Activated CD8-positive, alpha-beta memory T cell treated with anti-CD3 and anti-CD28 coated beads, Interleukin-2, amount 50 U/mL, for 4 hours (primary cell): Measurements from ENCODE around the gene LAMB3.

Source experiments
- DNase-seq: peaks from one replicate; pipeline ENCODE4 v3.0.0-alpha.2; 2020

The LAMB3 gene

DNA sequence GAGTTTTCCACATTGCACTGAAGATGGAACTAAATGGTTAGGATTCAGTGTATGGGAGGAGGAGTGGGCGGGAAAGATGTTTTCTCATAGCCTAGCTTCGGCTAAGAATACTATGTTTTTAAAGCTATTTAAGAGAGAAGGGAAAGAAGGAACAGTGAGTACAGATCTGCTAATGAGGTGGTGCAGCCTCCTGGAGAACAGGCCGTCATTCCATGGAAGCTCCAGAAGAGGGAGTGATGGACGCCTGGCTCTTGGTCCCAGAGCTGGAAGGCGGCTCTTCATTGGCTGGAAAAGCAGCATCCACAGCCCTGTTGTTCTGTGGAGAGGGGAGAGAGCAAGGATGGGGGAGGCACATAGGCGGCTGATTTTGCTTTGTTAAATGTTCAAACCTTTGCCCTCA is 61.8 kb downstream of the LAMB3 start:
- DNase-seq = no peak

DNA sequence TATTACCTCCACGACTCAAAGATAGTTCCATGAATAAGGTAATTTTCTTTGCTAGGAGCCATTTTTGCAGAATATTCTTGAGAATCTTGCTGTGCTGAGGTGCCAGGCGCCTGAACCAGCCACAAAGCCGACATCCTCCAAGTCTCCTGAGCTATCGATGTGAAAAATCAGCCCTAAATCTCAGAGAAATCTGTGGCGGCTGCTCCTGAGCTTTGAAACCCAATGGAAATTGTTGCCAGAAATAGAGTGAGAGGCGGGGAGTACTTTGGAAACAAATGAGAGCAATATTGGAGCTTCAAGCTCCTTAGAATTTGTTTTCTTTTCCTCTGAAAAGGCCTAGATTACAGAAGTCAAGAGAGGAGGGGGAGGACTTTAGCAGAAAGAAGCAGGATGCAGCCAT is 62.4 kb downstream of the LAMB3 start:
- DNase-seq = no peak

DNA sequence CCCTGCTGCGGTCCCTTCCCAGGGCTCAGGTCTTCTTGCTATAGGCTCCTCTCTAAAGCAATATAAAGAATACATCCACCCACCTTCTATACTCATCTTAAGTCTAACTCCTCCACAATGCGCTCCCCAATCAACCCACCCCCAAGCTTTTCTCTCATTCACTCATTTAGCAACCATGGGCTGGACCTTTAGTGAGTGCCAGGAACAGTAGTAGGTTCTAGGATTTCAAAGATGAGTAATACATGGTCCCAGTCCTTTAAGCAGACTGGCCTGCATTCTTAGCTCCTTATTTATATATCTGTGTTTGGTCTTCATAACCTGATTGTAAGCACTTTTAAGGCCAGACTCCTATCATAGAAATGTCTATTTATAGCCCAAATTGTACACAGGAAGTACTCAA is 62.8 kb downstream of the LAMB3 start:
- no peak for DNase-seq

DNA sequence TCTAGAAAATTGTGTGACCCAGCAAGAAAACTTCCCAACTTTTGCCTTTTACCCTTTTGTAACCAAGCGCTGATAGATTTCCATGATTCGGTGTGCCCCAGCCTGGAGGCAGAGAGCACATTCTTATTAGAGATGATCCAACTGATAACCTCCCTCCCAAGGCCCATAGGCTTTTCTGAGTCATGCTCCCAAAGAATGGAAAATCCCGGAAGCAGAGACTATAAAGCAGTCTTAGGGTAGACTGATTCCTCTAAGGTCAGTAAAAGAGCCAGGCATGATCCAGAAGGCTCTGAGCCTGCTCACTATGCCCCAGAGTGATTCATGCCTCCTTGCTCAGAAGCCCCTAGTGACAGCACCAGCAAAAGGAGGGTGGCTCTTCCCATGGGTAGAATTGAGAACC is 64.4 kb downstream of the LAMB3 start:
- no peak for DNase-seq

DNA sequence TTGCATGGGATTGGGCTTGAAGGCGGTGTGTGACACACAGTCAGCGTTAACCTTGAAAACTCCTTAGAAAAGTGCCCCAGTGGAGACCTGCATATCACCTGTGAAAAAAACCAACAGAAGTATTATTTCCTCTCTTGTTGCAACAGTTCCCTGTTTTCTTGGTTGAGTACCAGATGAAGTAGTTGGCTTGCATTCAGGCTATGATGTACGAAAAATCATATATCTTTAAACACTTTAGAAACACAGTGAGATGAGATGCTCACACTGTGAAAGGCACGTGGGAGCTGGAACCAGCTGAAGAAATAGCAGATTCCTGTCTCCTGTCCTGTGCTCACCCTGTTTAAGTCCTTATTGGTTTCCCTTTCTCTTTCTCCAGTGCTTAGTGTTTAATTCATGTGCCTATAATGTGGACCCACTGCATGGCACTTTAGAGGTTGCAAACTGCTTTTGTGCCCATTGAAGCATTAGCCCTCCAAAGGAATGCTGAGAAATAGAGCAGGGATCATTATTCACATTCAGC is 65.9 kb downstream of the LAMB3 start:
- DNase-seq = no peak

DNA sequence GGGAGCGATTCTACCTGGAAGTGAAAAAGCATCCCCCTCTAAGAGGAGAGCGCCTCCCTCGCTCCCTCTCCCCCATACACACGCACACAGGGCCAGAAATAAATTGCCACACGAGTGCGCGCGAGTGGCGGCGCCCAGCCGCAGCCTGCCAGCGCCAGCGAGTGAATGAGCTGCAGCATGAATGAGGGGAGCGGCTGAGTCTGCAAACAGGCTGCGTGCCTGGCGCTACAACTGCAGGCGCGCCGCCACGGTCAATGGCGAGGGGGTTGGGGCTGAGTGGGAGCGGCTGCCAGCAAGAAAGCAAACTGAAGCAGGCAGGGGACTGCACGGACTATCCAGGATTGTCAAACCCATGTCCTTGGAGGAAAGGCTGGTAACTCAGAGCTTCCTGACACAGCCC is 66.6 kb downstream of the LAMB3 start:
- DNase-seq = no peak

DNA sequence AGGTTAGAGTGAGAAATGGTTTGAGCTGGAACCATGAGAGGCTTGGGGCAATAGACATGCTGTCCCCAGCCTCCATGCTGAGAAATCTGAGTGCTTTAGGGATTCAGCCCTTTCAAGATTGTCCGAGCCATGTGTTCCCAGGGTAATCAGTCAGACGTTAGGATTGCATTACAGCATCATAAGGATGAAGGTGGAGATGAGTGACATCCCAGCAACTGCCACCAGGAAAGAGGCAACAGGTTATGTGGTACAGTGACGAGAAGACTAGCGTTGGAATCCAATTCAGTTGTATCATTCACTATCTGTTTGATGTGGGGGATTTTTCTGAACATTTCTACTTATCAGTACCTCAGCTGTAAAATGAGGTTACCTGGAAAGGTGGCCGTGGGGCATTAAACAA is 67.0 kb downstream of the LAMB3 start:
- DNase-seq = no peak

DNA sequence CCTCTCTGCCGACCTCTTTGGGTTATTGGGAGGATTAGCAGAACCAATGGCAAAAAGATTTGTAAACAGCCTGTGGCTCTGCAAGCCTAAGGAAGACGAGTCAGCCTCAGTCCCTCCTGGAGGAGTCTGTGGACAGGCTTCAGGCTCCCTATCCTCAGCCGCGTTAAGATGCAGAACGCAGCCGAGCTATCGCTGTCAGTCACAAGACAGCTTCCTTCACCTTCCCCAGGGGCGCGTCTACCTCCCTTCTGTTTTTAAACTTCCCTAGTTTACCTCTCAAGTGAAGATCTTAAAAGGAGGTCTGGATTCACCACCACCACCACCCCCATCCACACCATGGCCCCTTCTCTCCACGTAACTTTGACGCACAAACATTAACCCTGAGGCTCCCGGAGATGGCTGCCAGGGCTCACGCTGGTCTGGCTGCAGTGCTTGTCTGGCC is 68.0 kb downstream of the LAMB3 start:
- DNase-seq = no peak

DNA sequence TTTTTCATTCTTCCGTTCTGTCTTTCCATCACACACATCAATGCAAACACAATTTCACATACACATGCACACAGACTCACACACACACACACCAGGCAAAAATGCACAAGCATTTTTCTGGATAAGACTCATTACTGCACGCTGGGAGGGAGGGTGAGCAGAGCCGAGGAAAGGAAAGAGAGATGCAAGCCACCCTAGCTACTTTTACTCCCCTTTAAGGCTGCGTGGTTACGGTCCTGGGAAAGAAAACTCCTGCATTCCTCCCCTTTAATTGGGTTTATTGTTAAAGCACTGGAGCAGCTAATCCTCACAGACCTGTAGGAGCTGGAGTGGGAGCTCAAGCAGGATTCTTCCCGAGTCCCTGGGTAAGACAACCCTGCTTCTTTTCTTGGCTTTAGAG is 68.8 kb downstream of the LAMB3 start, which contains the start of gene CAMK1G:
Gene CAMK1G (plus strand): TSS at position 307 of the 400 bp plus-strand sequence. CDS start 11,270 bp downstream, outside the sequence.
- no peak for DNase-seq

DNA sequence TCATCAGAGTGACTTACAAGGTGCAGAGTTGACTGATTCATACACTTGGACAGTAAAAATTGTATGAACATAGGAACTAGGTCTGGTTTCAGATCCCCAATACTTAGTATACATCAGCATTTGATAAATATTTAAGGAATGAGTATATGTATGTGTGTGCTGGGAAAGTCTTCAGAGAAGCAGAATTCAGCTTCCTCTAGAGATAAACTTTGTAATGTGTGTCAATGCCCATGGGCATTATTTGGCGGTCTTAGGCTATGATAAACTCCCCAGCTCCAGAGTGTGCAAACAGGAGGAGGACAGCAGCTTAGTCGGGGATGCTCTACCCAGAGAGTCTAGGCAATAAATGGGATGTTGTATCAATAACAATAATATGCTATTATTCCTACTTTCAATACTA is 71.6 kb downstream of the LAMB3 start:
- DNase-seq = no peak

DNA sequence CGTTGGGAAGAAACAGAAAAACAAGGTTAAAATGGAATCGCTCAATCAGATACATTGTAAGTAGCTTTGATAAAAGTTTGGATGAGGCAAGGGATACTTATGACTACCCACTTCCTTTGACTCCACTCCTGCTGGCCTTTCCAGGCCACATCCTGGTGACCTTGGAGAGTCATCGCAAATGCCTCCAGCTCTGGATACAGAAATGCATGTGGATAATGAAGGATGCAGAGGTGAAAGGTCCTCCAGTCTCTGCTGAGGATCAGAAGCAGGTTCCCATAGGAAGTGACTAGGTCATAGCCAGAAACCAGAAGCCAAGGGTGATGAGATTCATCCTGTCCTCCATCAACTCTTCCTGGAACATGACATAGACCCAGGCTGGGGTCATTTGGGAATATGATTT is 74.9 kb downstream of the LAMB3 start:
- no peak for DNase-seq

DNA sequence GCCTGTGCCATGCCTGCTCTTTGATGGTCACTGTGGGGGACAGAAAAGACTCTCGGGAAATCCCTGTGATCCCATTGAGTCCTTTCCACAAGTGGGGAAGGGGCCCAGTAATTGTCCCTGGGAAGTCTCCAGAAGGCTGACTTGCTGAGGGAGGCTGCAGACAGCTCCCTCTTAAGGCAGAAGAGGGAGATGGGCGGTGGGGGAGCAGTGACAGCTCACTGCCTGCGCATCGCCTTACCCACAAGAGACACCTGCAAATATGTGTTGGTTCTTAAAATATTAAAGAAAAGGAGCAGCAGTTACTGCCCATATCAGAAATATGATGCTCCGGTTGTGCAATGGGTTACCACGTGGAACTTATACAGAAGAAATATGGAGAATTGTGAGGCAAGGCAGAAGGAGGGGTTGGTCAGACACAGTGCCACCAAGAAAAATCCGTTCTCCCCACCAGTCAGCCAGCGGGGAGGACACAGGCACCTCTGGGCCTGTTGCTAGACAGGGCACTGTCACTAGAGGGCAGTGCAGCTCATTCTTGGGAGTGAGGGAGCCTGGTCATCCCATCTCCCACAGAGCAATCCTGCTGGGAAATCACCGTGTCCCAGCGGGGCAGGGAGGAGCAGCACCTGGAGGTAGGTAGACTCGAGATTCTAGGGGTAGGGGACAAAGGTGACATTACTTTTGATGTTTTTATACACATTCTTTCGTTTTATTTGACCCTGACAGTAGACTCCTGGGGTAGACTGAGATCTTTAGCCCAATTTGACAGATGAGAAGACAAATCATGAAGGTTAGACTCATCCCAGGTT is 75.6 kb downstream of the LAMB3 start:
- DNase-seq = peak; percentile 64

DNA sequence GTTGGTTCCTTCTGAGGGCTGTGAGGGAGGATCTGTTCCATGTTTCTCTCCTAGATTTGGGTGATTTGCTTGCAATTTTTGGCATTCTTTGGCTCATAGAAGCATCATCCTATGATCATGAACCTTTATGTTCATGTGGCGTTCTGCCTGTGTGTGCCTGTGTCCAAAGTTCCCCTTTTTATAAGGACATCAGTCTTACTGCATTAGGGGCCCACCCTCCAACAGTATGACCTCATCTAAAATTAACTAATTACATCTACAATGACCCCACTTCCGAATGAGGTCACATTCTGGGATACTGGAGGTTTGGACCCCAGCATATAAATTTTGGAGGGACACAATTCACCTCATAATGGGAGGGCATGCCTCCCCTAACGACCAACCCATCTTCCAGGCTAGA is 81.5 kb downstream of the LAMB3 start:
- no peak for DNase-seq

DNA sequence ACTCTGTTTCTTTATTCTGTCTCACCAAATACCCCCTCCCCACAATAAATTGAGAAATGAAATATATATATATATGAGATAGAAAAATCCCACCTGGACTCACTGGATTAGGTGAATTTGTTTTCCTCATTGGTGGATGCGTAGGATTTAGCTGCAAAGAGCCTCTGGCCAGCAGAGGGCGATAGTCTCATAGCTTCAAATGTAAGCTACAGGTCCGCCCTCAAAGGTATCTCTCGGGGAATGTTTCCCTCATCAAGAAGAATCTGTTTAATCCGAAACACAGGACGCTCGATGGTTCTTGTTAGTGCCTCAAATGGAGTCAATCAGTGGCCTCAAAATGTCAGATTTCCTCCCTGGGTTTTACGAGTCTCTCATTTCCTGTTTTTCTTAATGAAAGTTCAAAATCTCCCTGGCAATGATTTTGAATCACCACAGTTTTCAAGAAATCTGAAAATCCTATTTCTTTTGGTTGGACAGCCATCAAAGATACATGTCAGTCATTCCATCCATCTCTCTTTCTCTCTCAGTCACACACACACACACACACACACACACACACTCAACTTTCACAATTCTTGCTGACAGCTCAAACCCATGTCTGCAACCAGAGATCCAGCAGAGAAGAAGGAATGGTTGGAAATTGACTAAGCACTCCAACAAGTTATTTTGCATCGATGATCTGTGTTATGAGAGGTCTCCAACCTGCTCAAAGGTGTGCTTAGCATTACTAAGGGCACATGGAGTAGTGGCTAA is 82.6 kb downstream of the LAMB3 start:
- DNase-seq = peak; percentile 76

DNA sequence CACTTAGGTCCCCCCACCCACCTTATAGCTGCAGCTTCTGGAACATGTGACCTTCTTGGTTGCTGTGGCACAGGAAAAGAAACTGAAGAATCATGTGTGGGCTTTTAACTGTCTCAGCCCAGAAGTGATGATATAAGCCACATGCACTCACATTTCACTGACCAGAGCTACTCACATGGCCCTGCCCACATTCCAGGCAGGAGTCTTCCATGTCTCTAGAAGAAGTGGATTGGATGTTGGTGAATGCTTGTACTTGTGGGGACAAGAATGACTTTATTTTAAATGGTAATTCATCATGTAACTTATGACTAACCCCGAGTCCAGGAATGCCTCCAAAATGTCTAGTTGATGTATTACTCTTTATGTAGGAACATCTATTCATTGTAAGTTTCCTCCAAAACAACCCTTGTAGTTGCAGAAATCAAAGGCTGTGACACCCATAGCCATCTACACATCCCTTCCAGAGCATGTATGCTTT is 84.5 kb downstream of the LAMB3 start:
- no peak for DNase-seq

DNA sequence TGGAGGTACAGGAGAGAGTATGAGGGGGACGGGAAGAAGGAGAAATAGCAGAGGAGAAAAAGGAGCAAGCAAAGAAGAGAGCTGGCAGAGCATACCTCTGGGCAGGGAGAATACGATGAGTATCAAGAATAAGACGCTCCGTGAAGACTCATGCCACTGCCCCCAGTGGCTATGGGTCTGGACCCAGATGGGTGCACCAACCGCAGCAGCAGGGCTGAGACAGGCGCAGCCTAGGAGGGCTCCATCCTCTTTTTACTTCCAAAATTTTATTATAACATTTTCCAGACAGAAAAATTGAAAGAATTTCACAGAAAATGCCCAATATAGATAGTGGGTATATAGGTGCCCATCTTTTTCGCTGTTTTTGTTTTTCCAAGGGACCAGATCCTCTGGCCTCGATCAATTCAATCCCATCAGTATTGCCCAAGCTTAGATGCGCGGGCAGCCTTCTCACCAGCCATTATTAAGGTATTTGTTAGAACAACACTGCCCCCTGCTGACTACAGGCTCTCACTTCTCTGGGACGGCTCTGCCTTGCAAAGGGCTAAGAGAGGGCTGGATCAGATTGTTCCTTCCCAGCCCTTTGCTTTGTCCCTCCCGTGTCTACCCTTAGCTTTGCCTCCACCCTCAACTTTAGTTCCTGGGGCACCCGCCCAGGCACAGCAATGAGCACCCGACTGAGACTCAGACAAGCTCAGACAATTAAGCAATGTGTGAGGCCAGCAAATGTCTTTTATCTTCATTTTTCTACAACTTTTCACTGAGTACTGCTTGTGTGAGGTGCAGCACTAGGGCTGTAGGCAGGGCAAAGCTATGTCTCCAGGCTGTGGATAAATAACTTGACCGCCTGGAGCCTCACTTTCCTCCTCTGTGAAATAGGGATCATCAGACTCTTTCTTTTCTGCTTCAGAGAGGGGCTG is 86.2 kb downstream of the LAMB3 start:
- DNase-seq = peak; percentile 63
